ENCODE data around the gene ADRA1B.
A peak's percentile ranks its signal among the peaks of the same experiment; 100 is the strongest.

Gene ADRA1B

DNA sequence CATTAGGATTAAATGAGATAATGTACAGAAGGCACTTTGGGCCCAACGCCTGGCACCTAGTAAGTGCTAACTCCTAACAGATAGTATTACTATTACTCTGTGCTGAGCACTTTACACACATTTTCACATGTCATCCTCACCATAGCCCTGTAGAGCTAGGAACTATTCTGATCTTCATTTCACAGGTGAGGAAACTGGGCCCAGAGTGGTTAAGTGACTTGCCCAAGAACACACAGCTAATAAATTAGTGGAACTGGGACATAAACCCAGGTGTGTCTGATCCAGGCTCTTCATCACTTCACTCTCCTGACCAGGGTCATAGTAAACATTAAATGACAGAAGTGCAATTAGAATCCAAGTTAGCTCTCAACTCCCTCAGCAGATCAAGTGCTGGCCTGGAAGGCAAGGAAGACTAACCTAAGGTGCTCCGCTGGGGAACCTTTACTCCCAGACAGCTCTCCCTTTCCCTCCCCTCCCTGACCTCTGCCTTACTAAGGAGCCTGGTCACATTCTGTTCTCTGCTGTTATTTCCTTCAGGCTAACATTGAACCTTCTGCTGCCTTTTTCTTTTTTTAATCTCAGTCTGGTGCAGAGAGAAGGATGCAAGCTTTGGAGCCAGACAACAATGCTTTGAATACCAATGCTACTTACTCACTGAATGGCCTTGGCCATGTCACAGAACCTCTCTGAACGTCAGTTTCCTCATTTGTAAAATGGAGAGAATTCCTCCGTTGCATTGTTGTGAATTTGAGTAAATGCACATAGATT lies 4.1 kb upstream of the ADRA1B start:
- no peak for DNase-seq (ENCODE audit: extremely low read depth, low read depth)

DNA sequence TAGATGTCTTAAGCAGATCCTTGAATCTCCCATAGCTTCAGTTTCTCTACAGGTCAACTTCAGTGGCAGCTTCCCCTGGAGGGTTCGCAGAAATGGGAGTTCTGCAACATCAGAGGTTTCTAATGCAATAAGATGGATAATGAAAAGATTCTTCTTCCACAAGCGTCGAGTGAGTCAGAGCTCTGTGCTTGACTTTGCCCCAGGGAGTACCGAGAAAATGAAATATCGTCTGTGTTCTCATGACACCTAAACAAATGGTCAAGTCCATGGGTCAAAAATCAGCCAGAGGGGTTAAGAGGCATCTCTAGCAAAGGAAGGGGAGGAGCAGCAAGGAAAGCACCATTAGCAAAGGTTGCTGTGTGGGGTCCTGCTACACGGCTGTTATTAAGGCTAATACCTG lies 3.2 kb upstream of the ADRA1B start:
- TF ChIP-seq, protein P1, sequence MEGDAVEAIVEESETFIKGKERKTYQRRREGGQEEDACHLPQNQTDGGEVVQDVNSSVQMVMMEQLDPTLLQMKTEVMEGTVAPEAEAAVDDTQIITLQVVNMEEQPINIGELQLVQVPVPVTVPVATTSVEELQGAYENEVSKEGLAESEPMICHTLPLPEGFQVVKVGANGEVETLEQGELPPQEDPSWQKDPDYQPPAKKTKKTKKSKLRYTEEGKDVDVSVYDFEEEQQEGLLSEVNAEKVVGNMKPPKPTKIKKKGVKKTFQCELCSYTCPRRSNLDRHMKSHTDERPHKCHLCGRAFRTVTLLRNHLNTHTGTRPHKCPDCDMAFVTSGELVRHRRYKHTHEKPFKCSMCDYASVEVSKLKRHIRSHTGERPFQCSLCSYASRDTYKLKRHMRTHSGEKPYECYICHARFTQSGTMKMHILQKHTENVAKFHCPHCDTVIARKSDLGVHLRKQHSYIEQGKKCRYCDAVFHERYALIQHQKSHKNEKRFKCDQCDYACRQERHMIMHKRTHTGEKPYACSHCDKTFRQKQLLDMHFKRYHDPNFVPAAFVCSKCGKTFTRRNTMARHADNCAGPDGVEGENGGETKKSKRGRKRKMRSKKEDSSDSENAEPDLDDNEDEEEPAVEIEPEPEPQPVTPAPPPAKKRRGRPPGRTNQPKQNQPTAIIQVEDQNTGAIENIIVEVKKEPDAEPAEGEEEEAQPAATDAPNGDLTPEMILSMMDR (IDR thresholded peaks at IDR 0.05; ENCODE audit: low read depth, low read length): no peak
- DNase-seq (ENCODE audit: extremely low read depth, low read depth): peak; percentile 46

More for the DNA sequence above, 4.1 kb upstream of the ADRA1B start:
- TF ChIP-seq, protein P1 (IDR thresholded peaks at IDR 0.05; ENCODE audit: low read depth, low read length): no peak

DNA sequence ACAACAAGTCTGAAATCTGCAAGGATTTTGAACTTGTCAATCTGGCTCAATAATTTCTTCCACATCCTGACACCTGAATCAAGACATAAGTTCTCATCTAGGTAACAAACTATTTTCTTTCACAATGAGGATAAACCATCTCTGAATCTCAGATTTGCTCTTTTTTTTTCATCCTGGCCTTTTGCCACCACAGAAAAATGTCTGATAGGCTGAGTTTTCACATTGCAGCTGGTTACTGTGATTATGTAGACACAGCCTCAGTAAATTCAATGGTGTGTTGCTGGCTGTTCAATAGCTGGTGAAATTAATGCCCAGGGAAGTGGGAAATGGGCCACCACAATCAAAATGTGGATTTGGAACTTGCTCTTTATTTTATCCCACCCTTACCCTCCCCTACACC lies 2.8 kb upstream of the ADRA1B start:
- no peak for DNase-seq (ENCODE audit: extremely low read depth, low read depth)
- TF ChIP-seq, protein P1 (IDR thresholded peaks at IDR 0.05; ENCODE audit: low read depth, low read length): no peak

DNA sequence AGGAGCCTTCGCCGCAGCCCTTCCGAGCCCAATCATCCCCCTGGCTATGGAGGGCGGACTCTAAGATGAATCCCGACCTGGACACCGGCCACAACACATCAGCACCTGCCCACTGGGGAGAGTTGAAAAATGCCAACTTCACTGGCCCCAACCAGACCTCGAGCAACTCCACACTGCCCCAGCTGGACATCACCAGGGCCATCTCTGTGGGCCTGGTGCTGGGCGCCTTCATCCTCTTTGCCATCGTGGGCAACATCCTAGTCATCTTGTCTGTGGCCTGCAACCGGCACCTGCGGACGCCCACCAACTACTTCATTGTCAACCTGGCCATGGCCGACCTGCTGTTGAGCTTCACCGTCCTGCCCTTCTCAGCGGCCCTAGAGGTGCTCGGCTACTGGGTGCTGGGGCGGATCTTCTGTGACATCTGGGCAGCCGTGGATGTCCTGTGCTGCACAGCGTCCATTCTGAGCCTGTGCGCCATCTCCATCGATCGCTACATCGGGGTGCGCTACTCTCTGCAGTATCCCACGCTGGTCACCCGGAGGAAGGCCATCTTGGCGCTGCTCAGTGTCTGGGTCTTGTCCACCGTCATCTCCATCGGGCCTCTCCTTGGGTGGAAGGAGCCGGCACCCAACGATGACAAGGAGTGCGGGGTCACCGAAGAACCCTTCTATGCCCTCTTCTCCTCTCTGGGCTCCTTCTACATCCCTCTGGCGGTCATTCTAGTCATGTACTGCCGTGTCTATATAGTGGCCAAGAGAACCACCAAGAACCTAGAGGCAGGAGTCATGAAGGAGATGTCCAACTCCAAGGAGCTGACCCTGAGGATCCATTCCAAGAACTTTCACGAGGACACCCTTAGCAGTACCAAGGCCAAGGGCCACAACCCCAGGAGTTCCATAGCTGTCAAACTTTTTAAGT lies 819 bp downstream of the ADRA1B start:
- TF ChIP-seq, protein P1 (IDR thresholded peaks at IDR 0.05; ENCODE audit: low read depth, low read length): no peak
- DNase-seq (ENCODE audit: extremely low read depth, low read depth): no peak

DNA sequence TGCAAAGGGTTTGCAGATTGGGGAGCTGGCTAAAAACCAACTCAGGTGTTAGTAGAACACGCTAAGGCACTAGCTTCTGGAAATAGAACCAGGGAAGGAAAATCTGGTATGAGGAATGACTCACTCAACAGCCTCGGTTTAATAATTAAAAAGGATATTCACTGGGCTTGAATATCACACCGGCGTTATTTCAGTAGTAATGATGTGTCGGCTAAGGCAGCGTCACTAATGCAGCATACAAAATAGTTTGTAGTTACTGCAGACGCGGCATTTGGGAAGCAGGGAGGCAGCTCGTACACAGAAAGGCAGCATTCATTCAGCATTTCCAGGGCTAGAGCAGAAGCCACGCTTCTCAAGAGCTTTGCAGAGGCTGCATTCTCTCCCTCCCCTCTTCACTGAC lies 1.7 kb downstream of the ADRA1B start:
- TF ChIP-seq, protein P1 (IDR thresholded peaks at IDR 0.05; ENCODE audit: low read depth, low read length): no peak
- DNase-seq (ENCODE audit: extremely low read depth, low read depth): no peak

DNA sequence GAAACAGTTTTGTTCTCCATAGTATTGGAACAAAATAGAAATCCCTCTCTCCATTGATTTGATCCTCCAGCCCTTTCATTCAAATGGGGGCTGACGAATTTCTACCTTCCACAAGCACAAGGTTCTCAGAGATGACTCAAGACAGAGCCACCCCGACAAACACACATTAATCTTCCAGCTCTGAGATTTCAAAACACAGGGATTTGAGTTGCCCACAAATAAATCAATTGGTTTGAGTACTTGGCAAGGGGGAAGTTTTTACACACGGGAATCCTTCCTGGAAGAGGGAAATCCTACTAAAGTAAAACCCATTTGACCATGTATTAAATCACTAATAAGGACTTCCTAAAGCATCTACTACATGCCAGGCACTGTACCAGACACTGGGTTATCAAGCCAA lies 5.4 kb downstream of the ADRA1B start:
- DNase-seq (ENCODE audit: extremely low read depth, low read depth): no peak
- TF ChIP-seq, protein P1 (IDR thresholded peaks at IDR 0.05; ENCODE audit: low read depth, low read length): no peak

DNA sequence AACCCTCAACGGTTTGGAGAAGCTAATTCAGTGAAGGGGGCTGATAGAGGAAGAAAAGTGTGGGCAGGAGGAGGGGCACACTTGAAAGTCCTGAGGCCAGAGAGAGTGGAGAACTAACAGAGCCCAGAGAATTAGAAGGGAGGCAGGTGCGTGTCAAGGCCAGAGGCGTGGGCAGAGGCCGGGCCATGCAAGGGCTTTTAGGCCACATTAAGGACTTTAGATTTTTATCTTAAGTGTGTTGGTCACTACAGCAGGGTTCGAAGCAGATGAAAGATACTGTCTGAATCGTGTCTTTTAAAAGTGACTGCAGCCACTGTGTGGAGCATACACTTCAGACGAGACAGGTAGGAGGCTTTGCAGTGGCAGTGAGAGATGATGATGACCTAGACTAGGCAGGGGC lies 6.7 kb downstream of the ADRA1B start:
- DNase-seq (ENCODE audit: extremely low read depth, low read depth): no peak
- TF ChIP-seq, protein P1 (IDR thresholded peaks at IDR 0.05; ENCODE audit: low read depth, low read length): no peak

All from AG09319 (cell line).